AG10803 (cell line): ENCODE measurements around the gene GPRC5D.

Source experiments
- DNase-seq: peaks from one replicate; pipeline ENCODE4 v3.0.0; 2010; ENCODE audit warnings: low read depth
- H3K4me3 ChIP-seq: 2 replicates; pipeline ENCODE4 v1.5.1; 2011; ENCODE audit warnings: mild to moderate bottlenecking, low read length, control low read depth
- TF ChIP-seq, protein P1 (sequence below): conservative IDR thresholded peaks from 2 replicates; pipeline ENCODE4 v1.5.1; 2011; ENCODE audit warnings: mild to moderate bottlenecking, low read length, control low read depth, inconsistent platforms

GPRC5D gene

GRCh38 chr12:12979126-12979525, 27.2 kb upstream of the GPRC5D start:
- H3K4me3 ChIP-seq = no peak overlapping the region
- TF ChIP-seq, protein P1, sequence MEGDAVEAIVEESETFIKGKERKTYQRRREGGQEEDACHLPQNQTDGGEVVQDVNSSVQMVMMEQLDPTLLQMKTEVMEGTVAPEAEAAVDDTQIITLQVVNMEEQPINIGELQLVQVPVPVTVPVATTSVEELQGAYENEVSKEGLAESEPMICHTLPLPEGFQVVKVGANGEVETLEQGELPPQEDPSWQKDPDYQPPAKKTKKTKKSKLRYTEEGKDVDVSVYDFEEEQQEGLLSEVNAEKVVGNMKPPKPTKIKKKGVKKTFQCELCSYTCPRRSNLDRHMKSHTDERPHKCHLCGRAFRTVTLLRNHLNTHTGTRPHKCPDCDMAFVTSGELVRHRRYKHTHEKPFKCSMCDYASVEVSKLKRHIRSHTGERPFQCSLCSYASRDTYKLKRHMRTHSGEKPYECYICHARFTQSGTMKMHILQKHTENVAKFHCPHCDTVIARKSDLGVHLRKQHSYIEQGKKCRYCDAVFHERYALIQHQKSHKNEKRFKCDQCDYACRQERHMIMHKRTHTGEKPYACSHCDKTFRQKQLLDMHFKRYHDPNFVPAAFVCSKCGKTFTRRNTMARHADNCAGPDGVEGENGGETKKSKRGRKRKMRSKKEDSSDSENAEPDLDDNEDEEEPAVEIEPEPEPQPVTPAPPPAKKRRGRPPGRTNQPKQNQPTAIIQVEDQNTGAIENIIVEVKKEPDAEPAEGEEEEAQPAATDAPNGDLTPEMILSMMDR = no peak

GRCh38 chr12:12977231-12977630, 25.3 kb upstream of the GPRC5D start:
- TF ChIP-seq, protein P1 = no peak
- no peak overlapping the region for H3K4me3 ChIP-seq
- no peak for DNase-seq

More at GRCh38 chr12:12979126-12979525, 27.2 kb upstream of the GPRC5D start:
- DNase-seq = no peak

DNA sequence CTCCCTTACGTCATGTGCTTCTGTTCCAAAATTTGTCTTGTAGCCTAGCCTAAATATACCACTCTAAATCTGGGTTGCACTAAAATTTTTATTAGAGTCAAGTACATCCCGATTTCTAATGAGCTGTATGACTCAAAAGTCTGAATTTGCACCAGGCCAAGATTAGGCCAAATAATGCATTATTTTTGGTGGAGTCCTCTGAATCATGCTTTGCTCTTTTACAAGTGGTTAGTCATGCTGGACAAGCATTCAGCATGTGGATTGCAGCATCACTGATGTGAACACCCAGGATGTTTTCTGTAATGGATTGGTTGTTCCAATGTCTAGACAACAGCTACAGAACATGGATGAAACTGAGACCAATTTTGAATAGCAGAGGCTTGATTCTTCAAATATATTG, 24.4 kb upstream of the GPRC5D start:
- peak; percentile 94 for DNase-seq
- no peak overlapping the region for H3K4me3 ChIP-seq
- TF ChIP-seq, protein P1 = no peak

- peak; percentile 40 for DNase-seq
- H3K4me3 ChIP-seq = no peak overlapping the region
- TF ChIP-seq, protein P1 = peak; percentile 53
Measured at GRCh38 chr12:12975322-12976077, 23.5 kb upstream of the GPRC5D start.

- H3K4me3 ChIP-seq = no peak overlapping the region
- TF ChIP-seq, protein P1 = no peak
- DNase-seq = no peak
Measured at GRCh38 chr12:12974211-12974610, 22.2 kb upstream of the GPRC5D start.

- H3K4me3 ChIP-seq = no peak overlapping the region
- TF ChIP-seq, protein P1 = no peak
- no peak for DNase-seq
Measured at GRCh38 chr12:12973019-12973418, 21.0 kb upstream of the GPRC5D start.

DNA sequence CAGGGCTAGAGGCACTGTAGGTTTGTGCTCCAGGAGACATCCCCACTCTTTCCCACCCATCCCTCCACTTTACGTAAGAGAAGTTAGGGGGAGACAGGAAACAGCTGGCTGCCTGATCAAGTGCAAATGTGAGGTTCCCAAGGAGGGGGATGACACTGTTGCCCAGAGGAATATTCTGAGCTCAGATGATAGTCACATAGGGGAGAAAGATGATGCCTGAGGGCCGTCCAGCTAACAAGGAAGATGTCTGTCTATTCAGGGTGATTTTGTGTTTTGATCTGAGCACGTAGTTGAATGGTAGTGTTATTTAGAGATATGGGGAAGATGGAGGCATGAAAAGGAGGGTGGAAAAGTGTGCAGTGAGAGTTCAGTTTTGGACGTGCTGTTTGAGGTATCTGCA, 13.9 kb upstream of the GPRC5D start:
- TF ChIP-seq, protein P1 = no peak
- H3K4me3 ChIP-seq = no peak overlapping the region
- DNase-seq = no peak
